ENCODE data around the gene HDLBP. TPM values are rescaled to one million over a fixed set of nuclear protein-coding genes. Genes with fewer than 3 reads are reported as not detected.

HDLBP gene
- total RNA-seq, 1 donor from 2014 or later: 805 TPM

DNA sequence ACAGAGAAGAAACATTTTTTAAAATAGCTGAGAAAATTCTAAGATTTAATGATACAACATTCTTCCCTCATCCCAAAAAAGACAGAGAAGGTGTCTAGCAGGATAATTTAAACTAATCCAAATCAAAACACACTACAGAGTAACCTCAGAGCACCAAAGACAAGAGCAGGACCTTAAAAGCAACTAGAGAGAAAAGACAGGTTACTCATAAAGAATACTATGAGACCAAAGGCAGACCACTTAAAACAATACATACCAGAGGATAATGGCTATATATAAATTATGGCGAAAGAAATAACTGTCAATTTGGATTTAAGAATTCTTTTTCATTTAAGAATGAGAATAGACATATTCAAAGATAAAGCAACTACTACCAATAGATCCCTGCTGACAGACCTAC is 40.0 kb downstream of the HDLBP start:
- TF ChIP-seq, protein P1, sequence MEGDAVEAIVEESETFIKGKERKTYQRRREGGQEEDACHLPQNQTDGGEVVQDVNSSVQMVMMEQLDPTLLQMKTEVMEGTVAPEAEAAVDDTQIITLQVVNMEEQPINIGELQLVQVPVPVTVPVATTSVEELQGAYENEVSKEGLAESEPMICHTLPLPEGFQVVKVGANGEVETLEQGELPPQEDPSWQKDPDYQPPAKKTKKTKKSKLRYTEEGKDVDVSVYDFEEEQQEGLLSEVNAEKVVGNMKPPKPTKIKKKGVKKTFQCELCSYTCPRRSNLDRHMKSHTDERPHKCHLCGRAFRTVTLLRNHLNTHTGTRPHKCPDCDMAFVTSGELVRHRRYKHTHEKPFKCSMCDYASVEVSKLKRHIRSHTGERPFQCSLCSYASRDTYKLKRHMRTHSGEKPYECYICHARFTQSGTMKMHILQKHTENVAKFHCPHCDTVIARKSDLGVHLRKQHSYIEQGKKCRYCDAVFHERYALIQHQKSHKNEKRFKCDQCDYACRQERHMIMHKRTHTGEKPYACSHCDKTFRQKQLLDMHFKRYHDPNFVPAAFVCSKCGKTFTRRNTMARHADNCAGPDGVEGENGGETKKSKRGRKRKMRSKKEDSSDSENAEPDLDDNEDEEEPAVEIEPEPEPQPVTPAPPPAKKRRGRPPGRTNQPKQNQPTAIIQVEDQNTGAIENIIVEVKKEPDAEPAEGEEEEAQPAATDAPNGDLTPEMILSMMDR (IDR thresholded peaks at IDR 0.05; ENCODE audit: insufficient read depth, low read length, severe bottlenecking): no peak
- DNase-seq (ENCODE audit: low read depth): no peak
- H3K36me3 ChIP-seq (ENCODE audit: control insufficient read depth, insufficient read depth, low read length): no peaks in the 10 kb centered on the region
- H3K4me3 ChIP-seq (ENCODE audit: low read depth, low read length): no peak overlapping the region
- H3K27me3 ChIP-seq (ENCODE audit: control insufficient read depth, insufficient read depth, low read length): no peaks in the 10 kb centered on the region
- no peak for FAIRE-seq

DNA sequence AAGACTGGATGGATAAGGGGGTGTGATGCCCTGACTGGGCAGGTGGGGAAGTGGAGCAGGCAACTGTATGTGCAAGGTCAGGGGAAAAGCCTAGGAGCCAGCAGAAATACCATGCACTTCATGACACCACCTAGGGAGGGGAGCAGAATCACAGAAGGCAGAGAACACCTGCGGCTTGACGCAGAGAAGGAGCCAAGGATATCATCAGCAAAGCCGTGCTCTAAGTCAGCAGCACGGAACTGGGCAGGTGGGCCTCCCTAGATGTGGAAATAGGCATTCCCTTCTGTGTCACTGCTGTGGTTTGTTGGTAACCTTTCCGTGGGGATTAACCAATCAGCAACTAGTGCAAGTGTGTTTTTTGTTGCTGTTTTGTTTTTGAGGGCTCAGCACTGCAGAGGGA is 41.3 kb downstream of the HDLBP start:
- TF ChIP-seq, protein P1 (IDR thresholded peaks at IDR 0.05; ENCODE audit: insufficient read depth, low read length, severe bottlenecking): peak; percentile 9
- FAIRE-seq (no peak), DNase-seq (ENCODE audit: low read depth) (no peak)
- H3K27me3 ChIP-seq (ENCODE audit: control insufficient read depth, insufficient read depth, low read length): no peaks in the 10 kb centered on the region
- peaks cover 2% of the 10 kb centered on the region for H3K36me3 ChIP-seq (ENCODE audit: control insufficient read depth, insufficient read depth, low read length)
- H3K4me3 ChIP-seq (ENCODE audit: low read depth, low read length): no peak overlapping the region

DNA sequence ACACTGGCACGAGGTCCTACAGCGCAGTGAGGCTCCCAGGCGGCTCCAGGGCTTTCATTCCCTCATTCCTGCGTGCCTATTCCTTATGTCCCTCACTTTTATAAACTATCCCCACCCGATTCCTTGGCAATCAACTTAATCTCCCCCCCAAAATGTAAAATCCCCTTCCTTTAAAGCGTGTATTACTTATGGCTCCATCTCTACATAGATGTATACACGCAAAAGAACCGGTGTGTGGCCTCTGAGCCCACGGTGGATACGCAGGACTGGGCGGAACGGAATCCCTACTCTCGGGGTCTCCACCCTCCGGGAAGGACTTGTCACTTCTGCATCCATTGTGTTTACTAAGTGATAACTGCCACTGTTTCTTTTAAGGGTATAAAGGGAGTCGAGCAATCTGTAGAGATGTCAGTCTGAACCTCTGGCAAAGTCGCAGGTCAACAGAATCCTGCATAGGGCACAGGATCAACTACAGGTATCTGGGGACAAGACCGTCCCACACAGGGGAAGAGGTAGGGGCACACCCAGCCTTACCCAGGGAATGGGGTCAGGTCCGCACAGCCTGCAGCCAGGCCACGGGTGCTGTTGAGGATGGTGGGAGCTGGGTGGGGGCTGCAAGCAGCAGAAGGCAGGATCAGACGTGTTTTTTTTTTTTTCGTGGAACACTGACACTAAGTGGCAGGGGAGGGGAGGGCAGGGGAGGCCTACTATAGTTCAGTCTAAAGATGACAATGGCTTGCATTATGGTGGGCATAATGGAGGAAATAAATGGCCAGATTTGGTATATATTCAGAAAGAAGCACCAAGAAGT is 42.1 kb downstream of the HDLBP start:
- Histone ChIP-seq H3K4me3 (ENCODE audit: low read depth, low read length) (peak overlapping the region; percentile 68), H3K27me3 (ENCODE audit: control insufficient read depth, insufficient read depth, low read length) (no peaks in the 10 kb centered on the region), H3K36me3 (ENCODE audit: control insufficient read depth, insufficient read depth, low read length) (peaks cover 5% of the 10 kb centered on the region)
- FAIRE-seq (no peak), DNase-seq (ENCODE audit: low read depth) (no peak)
- TF ChIP-seq, protein P1 (IDR thresholded peaks at IDR 0.05; ENCODE audit: insufficient read depth, low read length, severe bottlenecking): no peak

DNA sequence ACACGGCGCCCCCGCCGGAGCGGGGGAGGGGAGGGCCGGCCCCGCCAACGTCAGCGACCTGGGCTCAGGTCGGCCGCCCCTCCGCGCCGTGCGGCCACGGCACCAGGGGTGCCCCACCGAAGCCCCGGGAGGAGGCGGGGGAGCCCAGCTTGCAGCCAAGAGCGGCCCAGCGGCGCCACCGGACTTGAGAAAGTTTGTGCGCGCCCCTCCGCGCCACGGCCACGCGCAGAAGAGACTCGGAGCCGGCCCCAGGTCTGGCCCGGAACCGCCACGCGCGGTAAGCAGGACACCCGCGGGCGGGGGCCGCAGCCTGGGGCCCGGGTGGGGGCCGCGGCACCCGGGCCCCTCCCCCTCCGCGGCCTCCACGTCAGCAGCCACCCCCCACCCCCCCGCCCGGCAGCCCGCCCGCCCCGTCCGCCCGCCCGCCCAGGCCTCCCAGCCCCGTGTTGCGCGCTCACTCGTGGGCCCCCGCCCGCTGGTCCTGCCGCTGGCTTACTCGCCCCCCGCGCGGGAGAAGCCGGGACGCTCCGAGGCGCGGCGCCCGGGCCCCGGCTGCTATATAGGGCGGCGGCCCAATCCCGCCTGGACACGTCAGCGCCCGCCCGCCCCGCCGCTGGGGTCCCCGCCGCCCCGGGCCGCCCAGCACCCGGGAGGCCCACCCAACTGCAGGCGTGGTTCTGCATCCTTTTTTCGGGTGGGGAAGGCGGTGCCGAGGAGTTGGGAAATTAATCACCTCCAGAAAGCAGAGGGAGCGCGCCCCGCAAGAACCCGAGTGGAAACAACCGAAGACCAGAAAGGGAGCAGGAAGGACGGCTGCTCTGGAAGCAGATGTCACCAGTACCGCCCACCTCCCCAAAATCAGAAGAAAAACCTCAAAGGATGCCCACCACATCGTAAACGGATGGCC is 42.9 kb downstream of the HDLBP start:
- peaks cover 10% of the 10 kb centered on the region for H3K36me3 ChIP-seq (ENCODE audit: control insufficient read depth, insufficient read depth, low read length)
- TF ChIP-seq, protein P1 (IDR thresholded peaks at IDR 0.05; ENCODE audit: insufficient read depth, low read length, severe bottlenecking): no peak
- H3K4me3 ChIP-seq (ENCODE audit: low read depth, low read length): peak overlapping the region; percentile 68
- peak; percentile 36 for DNase-seq (ENCODE audit: low read depth)
- H3K27me3 ChIP-seq (ENCODE audit: control insufficient read depth, insufficient read depth, low read length): no peaks in the 10 kb centered on the region
- no peak for FAIRE-seq

DNA sequence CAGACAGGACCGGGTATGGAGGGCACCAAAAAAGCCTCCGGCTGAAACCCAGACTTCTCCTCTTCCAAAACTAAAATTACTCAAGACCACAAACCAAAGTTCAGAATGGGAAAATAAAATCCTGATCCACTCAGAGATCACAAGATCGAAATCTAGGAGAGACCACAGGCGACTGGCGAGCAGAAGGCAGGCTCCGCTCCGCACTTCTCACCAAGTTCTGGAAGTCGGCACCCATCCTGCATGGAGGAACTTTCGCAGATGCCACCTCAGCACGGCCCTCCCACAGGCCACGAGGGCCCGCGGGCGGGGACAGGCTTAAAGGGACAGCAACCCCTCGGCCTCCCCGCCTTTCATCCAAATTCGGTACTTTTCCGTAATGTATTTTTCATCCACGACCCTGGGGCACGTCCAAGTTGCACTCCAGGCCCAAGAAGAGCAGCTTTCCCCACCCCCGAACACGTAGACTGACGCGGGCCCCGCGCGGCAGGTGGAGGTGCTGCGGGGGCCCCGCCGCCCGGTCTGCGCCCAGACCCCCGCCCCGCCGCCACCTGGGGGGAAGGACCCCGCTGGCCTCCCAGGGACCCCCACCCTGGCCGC is 43.7 kb downstream of the HDLBP start:
- H3K4me3 ChIP-seq (ENCODE audit: low read depth, low read length): peak overlapping the region; percentile 68
- peaks cover 14% of the 10 kb centered on the region for H3K36me3 ChIP-seq (ENCODE audit: control insufficient read depth, insufficient read depth, low read length)
- FAIRE-seq: no peak
- TF ChIP-seq, protein P1 (IDR thresholded peaks at IDR 0.05; ENCODE audit: insufficient read depth, low read length, severe bottlenecking): no peak
- no peaks in the 10 kb centered on the region for H3K27me3 ChIP-seq (ENCODE audit: control insufficient read depth, insufficient read depth, low read length)
- DNase-seq (ENCODE audit: low read depth): peak; percentile 62

Data from bronchial epithelial cell (primary cell).